K562 (cell line): ENCODE measurements around the gene ZNF768. TPM values are rescaled to one million over a fixed set of nuclear protein-coding genes. Genes with fewer than 3 reads are reported as not detected.
A peak's percentile ranks its signal among the peaks of the same experiment; 100 is the strongest.

Experiments used
- ILF3 ChIP-seq: fragments of 450-650 bp; IDR thresholded peaks from 2 replicates; pipeline ENCODE4 v1.6.1; 2018; ENCODE audit warnings: antibody characterized with exemption, mild to moderate bottlenecking, moderate library complexity, borderline replicate concordance
- NFRKB ChIP-seq: fragments of 450-650 bp; IDR thresholded peaks from 2 replicates; pipeline ENCODE4 v1.6.1; 2016; ENCODE audit warnings: low read depth
- polyA plus RNA-seq, 8 experiments: library from polyadenylated mRNA; depleted of rRNA in 4 of 8; stranded (reverse) in 5 of 8; unstranded in 3 of 8; fragments of >200 nt; fragmentation: Nextera tagmentation in 2 of 8; fragmentation: Illumina TruSeq in 1 of 8; extraction: Ambion mirVana in 2 of 8; extraction: Trizol in 1 of 8; gene quantifications; 2 replicates each; pipeline versions ENCODE4 v1.2.1 to v1.2.3, GENCODE V29; 2011 to 2014; ENCODE audit warnings: inconsistent platforms in 1 of 8, missing spikeins in 1 of 8
- total RNA-seq, 7 experiments: library from RNA; depleted of rRNA in 6 of 7; stranded (reverse); fragments of >200 nt in 6 of 7; fragmentation: Illumina TruSeq in 2 of 7; extraction: Trizol in 2 of 7; gene quantifications; 2 replicates each; pipeline versions ENCODE4 v1.2.1 to v1.2.3, GENCODE V29; 2011 to 2021; ENCODE audit warnings: low replicate concordance in 1 of 7
- TF ChIP-seq, protein P1 (sequence below): fragments of 250-450 bp; sonication (Bioruptor Pico); IDR thresholded peaks from 2 replicates; pipeline ENCODE4 v1.5.0; 2022; ENCODE audit warnings: mild to moderate bottlenecking
- TF ChIP-seq, protein P2 (sequence below): sonication (generic); formaldehyde crosslinking; IDR thresholded peaks from 2 replicates; pipeline ENCODE4 v1.8.0; 2023; ENCODE audit warnings: mild to moderate bottlenecking, missing genetic modification reagents
- TF ChIP-seq, protein P3 (sequence below): fragments of 450-650 bp; IDR thresholded peaks from 2 replicates; pipeline ENCODE4 v1.6.1; 2016; ENCODE audit warnings: missing biosample characterization, missing genetic modification characterization
- TF ChIP-seq, protein P4 (sequence below): fragments of 250-450 bp; sonication (Bioruptor Pico); IDR thresholded peaks from 2 replicates; pipeline ENCODE4 v1.4.0; 2020; ENCODE audit warnings: borderline replicate concordance
- TF ChIP-seq, protein P5 (sequence below): fragments of 450-650 bp; IDR thresholded peaks from 2 replicates; pipeline ENCODE4 v1.6.1; 2017; ENCODE audit warnings: antibody characterized with exemption
- TF ChIP-seq, protein P6 (sequence below): fragments of 250-450 bp; sonication (Bioruptor Pico); IDR thresholded peaks from 2 replicates; pipeline ENCODE4 v1.5.0; 2021; ENCODE audit warnings: mild to moderate bottlenecking, moderate library complexity

ZNF768 gene
- total and polyA plus RNA-seq, 9 of the 15 experiments (the other 6 are each of a cell fraction or from before 2014, with no cell fraction given), result 0.13 to 50.7 (median 26.9) TPM

DNA sequence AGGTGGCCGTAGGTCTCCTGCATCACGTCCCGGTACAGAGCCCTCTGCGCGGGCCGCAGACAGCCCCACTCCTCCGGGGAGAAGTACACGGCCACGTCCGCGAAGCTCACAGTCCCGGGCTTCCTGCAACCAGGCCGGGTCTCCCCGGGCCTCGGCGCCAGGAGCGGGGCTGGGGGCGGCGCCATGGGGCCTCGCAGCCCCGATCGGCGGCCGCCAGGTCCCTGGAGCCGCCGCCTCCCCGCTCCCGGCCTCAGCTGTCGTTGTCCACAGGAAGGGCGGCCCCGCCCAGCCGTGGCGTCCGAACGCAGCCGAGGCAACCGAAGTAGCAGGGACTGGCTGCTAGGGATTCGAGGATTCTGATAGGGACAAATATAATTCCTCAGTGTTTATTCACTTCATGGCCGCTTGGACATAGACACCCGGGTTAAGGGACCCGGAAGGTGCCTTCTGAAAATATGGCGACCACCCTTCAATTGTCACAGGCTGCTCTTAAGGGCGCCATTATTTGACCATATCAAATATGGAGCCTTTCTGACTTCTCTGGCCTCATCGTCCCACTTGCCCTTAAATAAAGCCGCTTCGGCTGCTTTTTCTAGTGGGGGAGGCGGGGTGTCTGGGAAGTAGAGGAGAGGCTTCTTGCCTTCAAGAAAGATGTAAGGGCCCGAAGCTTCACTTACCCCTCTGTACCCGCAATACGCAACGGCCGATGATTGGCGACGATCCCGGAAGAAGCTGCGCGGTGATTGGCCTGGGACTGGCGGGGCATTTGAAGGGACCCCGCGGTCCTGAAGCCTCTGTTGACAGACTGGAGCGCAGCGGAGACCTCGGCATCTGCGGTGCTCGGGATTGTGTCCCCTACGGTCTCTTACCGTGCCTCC, 45.3 kb upstream of the ZNF768 start, which contains the start of gene ZNF688 (continued):
- TF ChIP-seq, protein P1, sequence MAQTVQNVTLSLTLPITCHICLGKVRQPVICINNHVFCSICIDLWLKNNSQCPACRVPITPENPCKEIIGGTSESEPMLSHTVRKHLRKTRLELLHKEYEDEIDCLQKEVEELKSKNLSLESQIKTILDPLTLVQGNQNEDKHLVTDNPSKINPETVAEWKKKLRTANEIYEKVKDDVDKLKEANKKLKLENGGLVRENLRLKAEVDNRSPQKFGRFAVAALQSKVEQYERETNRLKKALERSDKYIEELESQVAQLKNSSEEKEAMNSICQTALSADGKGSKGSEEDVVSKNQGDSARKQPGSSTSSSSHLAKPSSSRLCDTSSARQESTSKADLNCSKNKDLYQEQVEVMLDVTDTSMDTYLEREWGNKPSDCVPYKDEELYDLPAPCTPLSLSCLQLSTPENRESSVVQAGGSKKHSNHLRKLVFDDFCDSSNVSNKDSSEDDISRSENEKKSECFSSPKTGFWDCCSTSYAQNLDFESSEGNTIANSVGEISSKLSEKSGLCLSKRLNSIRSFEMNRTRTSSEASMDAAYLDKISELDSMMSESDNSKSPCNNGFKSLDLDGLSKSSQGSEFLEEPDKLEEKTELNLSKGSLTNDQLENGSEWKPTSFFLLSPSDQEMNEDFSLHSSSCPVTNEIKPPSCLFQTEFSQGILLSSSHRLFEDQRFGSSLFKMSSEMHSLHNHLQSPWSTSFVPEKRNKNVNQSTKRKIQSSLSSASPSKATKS (CRISPR knock-in tag), result 0 out of 2 replicates have a peak, but pooled peaks have one; percentile 58
- peak; percentile 98 for TF ChIP-seq NFRKB
- TF ChIP-seq, protein P2, sequence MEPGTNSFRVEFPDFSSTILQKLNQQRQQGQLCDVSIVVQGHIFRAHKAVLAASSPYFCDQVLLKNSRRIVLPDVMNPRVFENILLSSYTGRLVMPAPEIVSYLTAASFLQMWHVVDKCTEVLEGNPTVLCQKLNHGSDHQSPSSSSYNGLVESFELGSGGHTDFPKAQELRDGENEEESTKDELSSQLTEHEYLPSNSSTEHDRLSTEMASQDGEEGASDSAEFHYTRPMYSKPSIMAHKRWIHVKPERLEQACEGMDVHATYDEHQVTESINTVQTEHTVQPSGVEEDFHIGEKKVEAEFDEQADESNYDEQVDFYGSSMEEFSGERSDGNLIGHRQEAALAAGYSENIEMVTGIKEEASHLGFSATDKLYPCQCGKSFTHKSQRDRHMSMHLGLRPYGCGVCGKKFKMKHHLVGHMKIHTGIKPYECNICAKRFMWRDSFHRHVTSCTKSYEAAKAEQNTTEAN (CRISPR knock-in tag), result no peak
- TF ChIP-seq, protein P3, sequence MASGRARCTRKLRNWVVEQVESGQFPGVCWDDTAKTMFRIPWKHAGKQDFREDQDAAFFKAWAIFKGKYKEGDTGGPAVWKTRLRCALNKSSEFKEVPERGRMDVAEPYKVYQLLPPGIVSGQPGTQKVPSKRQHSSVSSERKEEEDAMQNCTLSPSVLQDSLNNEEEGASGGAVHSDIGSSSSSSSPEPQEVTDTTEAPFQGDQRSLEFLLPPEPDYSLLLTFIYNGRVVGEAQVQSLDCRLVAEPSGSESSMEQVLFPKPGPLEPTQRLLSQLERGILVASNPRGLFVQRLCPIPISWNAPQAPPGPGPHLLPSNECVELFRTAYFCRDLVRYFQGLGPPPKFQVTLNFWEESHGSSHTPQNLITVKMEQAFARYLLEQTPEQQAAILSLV (tag), result no peak
- TF ChIP-seq ILF3, result no peak
- TF ChIP-seq, protein P4, sequence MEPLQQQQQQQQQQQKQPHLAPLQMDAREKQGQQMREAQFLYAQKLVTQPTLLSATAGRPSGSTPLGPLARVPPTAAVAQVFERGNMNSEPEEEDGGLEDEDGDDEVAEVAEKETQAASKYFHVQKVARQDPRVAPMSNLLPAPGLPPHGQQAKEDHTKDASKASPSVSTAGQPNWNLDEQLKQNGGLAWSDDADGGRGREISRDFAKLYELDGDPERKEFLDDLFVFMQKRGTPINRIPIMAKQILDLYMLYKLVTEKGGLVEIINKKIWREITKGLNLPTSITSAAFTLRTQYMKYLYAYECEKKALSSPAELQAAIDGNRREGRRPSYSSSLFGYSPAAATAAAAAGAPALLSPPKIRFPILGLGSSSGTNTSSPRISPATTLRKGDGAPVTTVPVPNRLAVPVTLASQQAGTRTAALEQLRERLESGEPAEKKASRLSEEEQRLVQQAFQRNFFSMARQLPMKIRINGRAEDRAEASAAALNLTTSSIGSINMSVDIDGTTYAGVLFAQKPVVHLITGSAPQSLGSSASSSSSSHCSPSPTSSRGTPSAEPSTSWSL (CRISPR knock-in tag), result no peak
- TF ChIP-seq, protein P5, sequence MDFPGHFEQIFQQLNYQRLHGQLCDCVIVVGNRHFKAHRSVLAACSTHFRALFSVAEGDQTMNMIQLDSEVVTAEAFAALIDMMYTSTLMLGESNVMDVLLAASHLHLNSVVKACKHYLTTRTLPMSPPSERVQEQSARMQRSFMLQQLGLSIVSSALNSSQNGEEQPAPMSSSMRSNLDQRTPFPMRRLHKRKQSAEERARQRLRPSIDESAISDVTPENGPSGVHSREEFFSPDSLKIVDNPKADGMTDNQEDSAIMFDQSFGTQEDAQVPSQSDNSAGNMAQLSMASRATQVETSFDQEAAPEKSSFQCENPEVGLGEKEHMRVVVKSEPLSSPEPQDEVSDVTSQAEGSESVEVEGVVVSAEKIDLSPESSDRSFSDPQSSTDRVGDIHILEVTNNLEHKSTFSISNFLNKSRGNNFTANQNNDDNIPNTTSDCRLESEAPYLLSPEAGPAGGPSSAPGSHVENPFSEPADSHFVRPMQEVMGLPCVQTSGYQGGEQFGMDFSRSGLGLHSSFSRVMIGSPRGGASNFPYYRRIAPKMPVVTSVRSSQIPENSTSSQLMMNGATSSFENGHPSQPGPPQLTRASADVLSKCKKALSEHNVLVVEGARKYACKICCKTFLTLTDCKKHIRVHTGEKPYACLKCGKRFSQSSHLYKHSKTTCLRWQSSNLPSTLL, result no peak
- TF ChIP-seq, protein P6, sequence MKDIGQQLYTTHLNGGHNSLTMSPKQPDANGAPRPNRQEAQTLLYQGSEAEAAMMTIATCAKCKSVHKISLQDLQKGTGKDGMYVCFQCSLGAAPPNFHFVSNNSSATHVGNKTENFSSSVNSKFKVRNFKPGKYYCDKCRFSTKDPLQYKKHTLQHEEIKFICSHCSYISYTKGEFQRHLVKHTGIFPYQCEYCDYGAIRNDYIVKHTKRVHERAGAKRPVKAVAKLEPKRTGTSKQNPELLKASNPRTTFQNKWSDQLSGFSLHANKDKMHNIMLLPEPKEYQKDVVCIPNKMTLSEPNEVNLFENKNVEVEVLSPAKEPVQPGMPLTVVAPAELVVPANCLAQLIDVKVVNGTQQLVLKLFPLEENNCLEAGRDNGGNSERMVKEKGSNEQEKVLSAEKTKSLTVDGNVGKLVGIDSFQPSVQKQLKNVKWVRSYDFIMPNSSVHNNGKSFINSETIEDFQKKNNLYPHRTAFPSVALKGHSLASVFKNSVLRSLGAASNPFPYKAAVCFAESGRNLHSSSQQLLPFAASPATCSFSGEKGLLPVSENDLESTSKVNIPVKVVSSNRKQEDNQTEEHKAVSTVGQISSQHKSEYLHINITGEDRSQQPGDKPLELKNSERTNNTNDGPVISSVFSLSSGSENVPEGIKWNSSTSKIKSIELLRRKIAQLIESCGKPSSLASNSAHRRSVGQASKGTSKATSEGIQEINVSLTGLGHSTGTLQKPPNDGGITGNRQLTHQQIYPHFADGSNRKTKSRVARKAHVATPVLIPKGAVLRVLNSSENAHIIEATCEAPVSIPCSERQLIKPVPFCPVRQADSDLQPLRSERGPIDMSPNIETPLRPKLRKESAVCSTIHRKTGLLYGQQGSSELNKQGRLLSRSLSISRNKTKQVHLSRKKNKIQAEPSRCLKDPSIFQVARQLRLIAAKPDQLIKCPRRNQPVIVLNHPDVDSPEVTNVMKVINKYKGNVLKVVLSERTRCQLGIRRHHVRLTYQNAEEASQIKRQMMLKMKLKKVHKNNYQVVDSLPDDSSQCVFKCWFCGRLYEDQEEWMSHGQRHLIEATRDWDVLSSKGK (CRISPR knock-in tag), result no peak
